GM12874 (cell line): Measurements from ENCODE around the gene TKT.

Experiments used
- CTCF ChIP-seq: IDR thresholded peaks from 2 replicates; pipeline ENCODE4 v1.5.1; 2011; ENCODE audit warnings: low read depth, mild to moderate bottlenecking, control low read depth, low read length, moderate library complexity; ENCODE audit not compliant: insufficient read depth

TKT gene

GRCh38 chr3:53185761-53186465 is 69.9 kb downstream of the TKT start:
- TF ChIP-seq CTCF = no peak

DNA sequence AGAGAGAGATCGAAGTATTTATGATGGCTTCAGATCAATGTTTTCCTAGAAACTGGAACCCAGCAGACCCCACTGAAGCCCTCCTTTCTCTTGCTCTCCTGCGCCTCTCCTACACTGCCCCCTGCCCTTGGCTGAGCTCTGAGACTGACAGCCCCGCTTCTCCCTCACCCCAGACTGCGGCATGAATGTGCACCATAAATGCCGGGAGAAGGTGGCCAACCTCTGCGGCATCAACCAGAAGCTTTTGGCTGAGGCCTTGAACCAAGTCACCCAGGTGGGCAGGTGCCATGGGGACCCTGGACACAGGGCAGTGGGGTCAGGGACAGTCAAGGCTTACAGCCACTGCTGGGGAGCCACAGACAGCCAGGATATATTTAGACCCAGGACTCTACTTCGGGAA is 71.1 kb downstream of the TKT start:
- no peak for TF ChIP-seq CTCF

DNA sequence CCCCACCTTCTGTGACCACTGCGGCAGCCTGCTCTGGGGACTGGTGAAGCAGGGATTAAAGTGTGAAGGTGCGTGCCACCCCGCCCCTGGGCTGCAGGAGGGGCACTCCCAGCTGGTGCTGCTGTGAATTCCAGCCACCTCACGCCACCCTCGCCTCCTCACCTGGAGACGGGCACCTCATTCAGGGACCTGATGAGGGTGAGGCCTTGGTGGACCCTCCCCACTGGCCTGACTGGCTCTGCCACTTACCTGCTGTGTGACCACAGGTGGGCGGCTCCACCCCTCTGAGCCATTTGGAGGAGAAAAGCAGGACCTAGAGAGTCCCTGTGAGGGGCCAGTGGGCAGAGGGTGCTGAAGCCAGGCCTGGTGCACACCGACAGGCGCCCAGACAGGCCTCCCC is 72.3 kb downstream of the TKT start:
- no peak for TF ChIP-seq CTCF

DNA sequence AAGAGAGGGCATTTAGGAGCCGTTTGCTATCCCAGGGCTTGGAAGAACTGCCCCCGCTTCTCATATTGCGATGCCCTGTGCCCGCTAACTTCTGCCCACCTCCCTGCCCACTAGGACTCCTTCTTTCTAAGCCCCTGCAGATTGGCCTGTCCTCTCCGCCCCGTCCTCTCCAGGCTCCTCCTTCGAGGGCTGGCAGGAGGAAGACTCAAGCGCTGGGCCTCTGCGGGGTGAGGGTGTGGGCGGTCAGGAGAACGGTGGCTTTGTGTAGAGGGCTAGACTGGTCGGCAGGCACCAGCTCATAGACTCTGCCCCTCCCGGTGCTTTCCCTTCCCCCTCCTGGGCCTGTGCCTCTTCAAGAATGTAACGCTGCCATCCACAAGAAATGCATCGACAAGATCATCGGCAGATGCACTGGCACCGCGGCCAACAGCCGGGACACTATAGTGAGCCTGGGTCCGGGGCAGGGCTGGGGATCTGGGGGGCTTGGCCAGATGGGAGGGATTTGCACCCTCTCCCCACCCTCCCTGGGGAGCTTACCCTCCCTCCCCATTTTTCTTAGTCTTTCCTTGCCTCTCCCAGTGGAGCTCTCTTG is 73.0 kb downstream of the TKT start:
- TF ChIP-seq CTCF = no peak

DNA sequence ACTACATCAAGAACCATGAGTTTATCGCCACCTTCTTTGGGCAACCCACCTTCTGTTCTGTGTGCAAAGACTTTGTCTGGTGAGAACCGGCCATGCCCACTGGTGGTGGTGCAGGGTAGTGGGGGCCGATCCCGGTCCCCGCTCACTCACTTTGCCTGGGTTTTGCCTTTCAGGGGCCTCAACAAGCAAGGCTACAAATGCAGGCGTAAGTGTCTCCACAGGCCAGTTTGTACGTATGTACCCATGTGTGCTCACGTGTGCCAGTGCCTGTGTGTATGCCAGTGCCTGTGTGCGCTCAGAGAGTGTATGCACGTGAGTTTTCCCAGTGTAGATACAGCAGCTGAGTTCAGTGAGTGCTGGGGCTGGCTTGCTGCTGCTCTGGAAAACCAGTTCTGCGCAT is 74.3 kb downstream of the TKT start:
- TF ChIP-seq CTCF = no peak

DNA sequence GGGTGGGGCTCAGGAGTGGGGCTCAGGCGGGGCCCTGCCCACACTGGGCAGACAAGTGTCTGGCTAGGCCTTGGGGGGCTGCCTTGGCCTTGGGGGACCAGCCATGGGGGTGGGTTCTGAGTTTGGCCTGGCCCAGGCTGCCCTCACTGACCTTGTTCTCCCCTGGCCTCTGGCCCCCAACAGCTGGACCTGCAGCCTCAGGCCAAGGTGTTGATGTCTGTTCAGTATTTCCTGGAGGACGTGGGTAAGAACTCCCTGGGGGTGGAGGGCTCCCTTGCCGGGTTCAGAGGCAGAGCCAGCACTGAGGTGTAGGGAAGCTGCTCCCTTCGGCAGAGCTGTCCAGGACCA is 74.8 kb downstream of the TKT start:
- no peak for TF ChIP-seq CTCF

- no peak for TF ChIP-seq CTCF
Measured at GRCh38 chr3:53180305-53181023, 75.4 kb downstream of the TKT start.
